ENCODE measurements around the gene DACT2. TPM values are rescaled to one million over a fixed set of nuclear protein-coding genes. Genes with fewer than 3 reads are reported as not detected.

Gene DACT2
- total RNA-seq, 4 donors from 2014 or later, result 0.38 TPM; not detected in 3

GRCh38 chr6:168310945-168311344 is 8.6 kb downstream of the DACT2 start:
- no peak for TF ChIP-seq CTCF (IDR thresholded peaks at IDR 0.05; ENCODE audit: low read depth)

- no peak for TF ChIP-seq CTCF (IDR thresholded peaks at IDR 0.05; ENCODE audit: low read depth)
These were observed 9.2 kb downstream of the DACT2 start for GRCh38 chr6:168310403-168310802.

GRCh38 chr6:168309997-168310396 is 9.6 kb downstream of the DACT2 start:
- no peak for TF ChIP-seq CTCF (IDR thresholded peaks at IDR 0.05; ENCODE audit: low read depth)

- TF ChIP-seq CTCF (IDR thresholded peaks at IDR 0.05; ENCODE audit: low read depth), result no peak
These were observed 10.4 kb downstream of the DACT2 start for GRCh38 chr6:168309183-168309582.

GRCh38 chr6:168308390-168309144 is 11.0 kb downstream of the DACT2 start:
- no peak for TF ChIP-seq CTCF (IDR thresholded peaks at IDR 0.05; ENCODE audit: low read depth)

GRCh38 chr6:168307695-168308021 is 11.9 kb downstream of the DACT2 start:
- no peak for TF ChIP-seq CTCF (IDR thresholded peaks at IDR 0.05; ENCODE audit: low read depth)

- TF ChIP-seq CTCF (IDR thresholded peaks at IDR 0.05; ENCODE audit: low read depth), result no peak
These were observed 12.4 kb downstream of the DACT2 start for GRCh38 chr6:168307015-168307694.
